SKM-1 treated with dmso at 0.1 percent for 144 hours (cell line): ENCODE measurements around the gene OR52H1.

Source experiments
- DNase-seq: peaks from one replicate; lab custom pipeline; 2025; ENCODE audit not compliant: unreplicated experiment; lab: John Stamatoyannopoulos, UW

Gene OR52H1

DNA sequence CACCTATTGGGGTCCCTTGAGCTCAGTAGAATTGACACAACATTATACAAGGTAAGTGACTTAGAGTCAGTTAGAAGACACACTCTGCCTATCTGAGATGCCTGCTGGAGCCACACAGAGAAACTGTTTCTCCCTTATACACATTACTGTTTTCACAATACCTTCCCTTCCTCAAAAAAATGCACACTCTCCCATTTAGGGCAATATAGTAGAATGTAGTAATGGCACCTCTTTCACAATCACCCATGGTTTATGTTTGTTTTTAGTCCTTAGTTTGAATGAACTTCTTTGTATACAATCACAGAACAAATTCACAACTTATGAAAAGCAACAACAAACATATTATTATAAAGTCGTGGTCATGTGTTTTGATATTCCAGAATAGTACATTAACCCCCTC is 14.3 kb downstream of the OR52H1 start:
- DNase-seq, result peak; percentile 62

DNA sequence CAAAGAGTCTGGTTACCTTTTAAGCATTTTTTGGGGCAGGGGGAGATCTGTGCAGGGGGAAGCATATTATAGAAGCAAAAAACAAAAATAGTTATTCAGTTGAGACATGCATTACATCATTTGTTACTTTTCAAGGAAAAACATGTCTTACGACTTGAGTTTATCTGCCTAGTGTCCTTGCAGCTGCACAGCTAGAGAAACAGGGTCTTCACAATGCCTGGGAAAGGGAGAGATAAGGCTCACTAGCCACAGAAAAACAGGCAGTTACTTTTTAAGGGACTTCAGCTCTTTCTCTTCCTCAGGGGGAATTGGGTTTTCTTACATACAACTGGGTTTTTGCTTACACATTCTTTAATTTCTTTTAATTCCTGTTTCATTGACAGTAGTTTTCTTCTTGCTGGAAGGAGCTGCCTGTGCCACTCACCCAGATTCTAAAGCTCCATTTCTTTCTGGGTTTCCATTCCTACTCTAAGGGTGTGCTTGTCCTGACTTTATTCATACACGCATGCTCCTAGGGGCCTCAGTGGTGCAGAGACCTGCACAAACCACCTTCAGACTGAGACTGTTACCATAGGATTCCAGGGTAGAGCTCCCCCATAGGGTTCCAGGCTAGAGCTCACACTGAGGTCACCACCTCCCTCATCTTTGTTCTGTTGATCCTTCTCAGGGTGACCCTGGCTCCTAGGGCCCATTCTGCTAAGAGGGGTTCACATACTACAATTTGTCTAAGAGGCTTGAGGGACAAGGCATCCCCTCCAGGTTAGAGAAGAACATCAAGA is 17.1 kb downstream of the OR52H1 start:
- DNase-seq, result no peak

DNA sequence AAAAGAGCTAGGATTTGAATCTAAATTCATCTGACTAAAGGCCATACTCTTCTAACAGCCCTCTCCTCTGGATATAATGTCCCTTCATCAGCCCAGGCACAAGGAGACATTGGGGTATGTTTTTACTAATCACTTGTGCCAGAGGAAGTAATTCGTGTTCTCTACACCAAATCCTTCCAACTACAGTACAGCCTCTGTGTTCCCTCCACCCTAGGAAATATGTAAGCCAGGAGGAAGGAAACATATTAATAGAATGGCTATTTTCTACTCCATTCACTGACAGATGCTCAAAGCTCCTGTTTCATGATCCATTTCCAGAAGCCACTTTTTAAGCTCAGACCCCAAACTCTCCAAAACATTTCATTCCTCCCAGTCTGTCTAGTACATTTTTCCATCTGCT is 19.8 kb downstream of the OR52H1 start:
- DNase-seq, result no peak

DNA sequence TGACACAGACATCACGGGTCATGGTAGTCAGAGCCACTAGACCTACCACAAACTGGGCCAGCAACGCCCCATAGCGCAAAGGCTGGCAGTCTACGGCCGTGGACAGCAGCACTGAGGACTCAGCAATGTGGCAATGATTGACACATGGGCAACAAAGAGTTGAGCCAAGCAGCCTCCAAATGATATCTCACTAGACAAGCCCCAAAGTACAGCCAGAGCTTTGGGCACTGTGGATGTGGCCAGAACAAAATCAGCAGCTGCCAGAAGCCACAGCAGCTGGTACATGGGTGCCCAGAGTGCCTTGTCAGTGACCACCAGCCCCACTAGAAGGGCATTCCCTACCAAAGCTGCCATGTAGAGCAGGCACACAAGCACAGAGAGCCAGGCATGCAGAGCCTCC is 20.6 kb downstream of the OR52H1 start:
- DNase-seq, result no peak

DNA sequence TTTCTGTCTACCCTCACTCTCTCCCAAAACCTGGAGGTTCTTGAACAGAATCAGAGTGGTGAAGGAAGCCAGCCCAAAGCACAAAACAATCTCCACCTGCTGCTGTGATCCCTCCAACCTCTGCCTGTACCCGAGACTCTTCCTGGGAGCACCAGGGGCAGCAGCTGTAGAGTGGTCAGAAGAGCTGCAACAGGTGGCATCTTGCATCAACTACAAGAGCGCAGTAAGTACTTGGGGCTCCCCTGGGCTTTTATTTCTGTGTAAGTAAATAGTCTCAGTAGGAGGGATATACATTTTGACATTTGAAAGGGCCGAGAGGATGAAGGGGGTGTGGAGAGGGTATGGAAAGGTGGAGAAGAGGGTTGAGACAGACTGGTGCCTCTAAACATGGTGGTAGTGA is 23.6 kb downstream of the OR52H1 start:
- DNase-seq, result no peak

DNA sequence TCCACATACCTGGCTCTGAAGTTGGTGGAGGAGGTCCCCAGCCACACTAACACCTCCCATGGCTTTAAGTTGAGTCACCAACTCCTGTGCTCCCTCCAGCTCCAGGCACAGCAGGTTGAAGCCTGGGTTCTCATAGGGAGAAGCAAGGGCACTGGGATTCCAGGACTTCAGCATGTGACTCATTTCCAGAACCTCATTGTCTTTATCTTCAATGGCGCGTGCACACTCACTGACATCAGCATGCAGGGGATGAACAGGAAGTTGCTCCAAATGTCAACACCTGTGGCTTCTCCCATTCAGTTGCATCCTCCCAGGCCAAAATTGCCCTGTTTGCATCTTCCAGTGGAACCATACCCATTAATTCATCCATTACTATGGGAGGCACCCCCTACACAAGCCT is 26.0 kb downstream of the OR52H1 start:
- no peak for DNase-seq

DNA sequence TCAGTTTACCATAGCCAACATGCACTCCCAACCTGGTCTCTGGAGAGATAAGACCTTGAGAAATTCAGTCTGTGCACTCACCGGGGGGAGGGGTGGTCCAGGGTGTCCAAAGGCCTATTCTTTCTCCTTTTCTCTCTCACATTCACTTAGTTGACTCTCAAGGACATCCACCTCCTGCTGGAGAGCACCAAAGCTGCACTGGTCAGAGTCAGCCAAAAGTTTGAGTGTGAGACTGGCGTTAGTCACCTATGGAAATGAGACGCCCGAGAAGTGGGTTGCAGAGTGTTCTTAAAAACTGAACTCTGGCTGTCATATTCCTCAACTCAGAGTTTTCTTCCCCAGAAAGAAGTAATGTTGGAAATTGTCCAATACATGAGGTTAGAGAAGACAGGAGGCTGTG is 26.8 kb downstream of the OR52H1 start:
- DNase-seq, result no peak

DNA sequence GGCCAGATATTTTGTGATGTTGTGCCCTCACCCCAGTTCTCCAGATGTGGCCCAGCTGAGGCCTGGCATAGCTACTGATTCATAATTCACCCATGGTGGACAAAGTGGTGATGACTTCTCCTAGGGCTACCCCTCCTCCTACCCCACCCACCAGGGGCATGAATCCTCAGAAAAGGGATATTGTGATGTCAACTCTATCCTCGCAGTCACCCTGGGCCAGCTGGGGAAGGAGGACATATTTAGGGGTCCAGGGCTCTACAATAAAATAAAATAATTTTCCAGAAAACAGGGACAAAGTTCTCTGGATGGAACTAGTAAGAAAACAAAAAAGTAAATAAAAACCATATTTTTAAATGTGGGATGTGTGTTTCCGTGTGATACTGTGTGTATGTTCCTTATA is 31.7 kb downstream of the OR52H1 start, which contains the start of gene UBQLNL:
Gene UBQLNL, minus strand, starts transcription at position 101 of the 400 bp plus-strand sequence. CDS start 258 bp downstream, outside the sequence.
- no peak for DNase-seq

DNA sequence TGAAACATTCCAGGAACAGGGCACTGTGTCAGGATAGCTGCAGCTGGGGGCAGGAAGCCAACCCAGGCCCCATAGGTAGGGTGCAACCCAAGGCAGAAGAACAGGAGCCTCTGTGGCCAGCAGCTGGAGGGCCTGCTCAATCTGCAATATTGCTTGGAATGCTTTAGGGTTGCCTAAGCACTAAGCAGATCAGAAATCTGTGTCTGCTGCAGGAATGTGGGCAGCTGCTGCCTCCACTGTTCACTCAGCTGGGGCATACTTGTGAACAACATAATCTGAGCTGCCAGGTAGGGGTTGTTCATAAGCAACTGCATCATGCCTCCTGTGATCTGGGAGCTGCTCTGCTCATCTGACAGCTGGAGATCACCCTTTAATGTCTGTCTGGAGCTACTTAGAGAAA is 33.5 kb downstream of the OR52H1 start:
- DNase-seq, result no peak

DNA sequence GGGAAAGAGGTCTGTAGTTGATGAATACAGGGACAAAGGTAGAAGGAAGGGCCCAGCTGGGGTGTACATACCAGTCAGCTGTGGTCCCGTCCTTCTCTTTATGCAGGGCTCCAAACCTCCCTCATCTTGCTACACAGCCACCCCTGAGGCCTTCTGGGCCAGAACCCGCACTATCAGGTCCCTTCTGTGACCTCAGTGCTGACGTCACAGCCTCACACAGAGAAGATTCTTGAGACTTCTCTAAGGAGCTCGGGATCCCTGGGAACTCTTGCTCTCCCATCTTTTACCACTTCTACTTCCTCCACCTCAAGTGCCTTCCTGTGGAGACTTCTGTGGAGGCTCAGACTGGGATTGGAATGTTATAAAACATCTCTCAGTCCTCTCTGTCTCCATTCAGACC is 38.5 kb downstream of the OR52H1 start, which contains the start of gene UBQLN3:
Gene UBQLN3, minus strand, starts transcription at position 155 of the 400 bp plus-strand sequence. CDS start 399 bp downstream, outside the sequence.
- DNase-seq, result no peak

DNA sequence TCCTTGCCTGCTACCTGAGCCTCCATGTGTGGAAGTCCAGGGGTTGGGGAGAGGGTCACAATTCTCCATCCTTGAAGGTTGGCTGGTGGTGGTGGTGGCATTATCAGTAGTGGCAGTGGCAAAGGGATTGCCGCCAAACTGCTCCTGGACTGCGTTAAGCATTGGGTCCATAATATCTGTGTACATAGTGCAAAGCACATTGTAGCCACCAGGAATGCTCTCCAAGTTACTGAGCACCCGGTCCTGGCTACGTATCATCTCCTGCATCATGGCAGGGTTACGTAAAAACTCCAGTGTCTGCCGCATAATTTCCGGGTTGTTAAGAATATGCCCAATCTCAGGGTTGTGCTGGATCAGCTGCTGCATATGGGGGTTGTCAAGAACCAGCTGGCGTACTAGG is 39.7 kb downstream of the OR52H1 start:
- DNase-seq, result no peak

DNA sequence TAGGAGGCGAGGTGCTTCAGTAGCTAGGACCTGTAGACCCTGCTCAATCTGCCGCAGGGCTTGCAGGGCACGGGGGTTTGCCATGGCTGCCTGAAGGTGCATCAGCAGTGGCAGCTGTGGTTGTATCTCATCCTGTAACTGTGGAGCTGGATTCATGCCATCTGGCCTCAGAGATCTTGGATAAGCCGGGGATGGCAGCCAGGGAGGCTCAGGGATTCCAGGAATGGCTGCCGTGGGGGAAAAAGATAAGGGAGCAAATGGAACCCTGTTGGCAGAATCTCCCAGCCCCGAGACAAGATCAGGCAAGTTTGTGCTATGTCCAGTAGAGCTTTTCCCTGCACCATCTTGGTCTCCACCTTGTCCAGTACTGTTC is 40.4 kb downstream of the OR52H1 start:
- DNase-seq, result no peak

DNA sequence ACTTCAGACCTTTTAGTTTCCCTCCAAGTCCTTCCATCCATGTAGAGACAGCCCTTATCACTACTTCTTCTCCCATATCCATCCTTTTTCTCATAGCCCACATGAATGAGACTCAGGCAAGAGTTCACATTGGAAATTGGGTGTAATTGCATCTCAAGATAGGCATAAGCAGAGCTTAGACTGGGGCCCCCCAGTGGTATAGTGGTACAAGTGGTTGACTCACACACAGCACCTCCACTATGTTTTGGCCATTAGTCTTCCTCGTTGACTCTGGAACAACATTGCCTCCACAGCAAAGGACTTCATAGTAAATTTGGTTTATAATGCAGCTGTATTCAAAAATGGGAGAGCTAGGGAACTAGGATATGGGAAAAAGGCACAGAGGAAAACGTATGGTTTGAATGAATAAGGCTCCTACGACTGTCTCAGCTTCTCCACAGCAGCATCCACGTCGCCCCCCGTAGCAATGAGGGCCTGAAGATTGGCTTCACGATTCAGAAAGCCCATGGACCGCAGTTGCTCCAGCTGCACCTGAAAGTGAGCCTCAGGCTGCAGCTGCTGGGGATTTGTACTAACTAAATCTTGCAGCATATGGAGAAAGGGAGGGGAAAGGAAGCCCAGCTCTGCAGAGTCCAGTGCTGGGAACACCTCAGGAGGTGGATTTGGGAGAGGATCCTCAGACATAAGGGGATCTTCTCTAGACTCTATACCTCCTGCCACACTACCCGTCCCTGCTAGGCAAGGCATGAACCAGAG is 41.0 kb downstream of the OR52H1 start:
- no peak for DNase-seq

DNA sequence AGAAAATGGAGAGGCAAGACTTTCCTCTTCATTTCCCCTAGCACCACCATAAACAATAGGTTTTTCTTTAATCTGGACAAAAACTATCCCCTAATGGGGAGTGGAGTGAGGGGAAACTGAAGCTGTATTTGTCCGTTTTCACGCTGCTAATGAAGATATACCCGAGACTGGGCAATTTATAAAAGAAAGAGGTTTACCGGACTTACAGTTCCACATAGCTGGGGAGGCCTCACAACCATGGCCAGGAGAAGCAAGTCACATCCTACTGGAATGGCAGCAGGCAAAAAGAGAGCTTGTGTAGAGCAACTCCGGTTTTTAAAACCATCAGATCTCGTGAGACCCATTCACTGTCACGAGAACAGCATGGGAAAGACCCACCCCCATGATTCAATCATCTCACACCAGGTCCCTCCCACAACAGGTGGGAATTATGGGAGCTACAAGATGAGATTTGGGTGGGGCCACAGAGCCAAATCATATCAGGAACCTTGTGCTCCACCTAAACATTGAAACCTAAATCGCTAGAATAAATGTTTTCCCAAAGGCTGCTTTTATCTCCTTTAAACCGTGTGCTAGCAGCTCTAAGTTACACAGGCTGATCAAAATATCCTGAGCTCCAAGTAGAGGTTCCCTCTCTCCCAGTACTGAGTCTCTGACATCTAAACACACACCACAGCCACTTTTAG is 42.8 kb downstream of the OR52H1 start:
- DNase-seq, result no peak

DNA sequence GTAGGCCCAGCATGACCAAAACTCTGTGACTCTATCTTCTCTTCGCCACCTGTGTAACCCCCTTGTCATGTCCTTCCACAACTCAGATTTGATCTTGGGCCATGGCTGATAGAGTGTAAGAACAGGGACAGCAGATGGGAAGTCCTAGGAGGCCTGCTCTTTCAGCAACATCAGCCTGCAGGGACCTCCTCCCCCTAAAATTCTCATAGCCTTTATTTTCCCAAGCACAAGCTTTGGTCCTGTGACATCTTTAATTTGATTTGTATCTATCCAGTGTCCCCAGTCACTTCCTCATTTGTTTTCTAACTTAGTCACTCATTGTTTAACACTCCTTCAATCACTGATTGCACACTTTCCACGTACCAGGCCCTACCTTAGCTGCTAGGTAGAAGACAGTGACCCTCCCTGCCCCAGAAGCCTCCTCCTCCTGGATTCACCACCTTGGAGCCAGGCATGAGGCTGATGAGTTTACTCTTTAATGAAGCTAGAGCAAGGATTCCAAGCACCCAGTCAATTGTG is 43.9 kb downstream of the OR52H1 start:
- no peak for DNase-seq

DNA sequence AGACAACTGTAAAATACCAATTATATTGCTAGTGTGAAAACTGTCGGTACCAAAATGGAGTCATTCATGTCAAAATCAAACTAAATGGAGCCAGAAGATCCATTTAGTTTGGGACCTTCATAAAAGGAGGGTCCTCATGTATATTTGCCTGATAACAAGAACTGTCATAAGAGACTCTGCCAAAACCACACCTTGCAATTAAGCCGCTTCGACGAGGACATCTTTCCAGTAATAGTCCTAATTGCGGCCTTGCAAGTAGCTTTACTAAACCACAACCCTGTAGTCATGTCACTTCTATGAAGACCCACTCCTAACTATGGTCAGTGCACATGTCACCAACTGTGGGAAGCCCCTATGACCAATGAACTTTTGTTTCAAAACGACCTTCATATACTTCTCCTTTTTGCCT is 47.9 kb downstream of the OR52H1 start:
- no peak for DNase-seq

DNA sequence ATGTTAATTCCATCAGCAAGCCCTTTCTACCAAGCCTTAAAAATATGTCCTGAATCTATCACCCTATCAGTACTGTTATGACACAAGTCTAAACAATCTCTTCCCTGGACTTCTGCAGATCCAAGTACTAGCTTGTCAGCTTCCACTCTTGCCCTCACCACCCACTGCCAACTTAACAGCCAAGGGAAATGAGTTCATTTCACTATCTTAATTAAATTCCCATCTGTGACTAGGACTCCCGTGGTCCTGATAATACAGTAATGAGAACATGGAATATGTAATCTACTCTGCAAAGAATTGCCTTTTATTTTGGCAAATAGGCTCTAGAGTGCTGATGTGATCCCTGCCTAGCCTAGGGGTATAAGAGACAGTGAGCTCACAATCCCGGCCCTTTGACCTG is 48.7 kb downstream of the OR52H1 start:
- no peak for DNase-seq
